Panc1 (cell line): ENCODE data around the gene TSPAN14. TPM values are rescaled to one million over a fixed set of nuclear protein-coding genes. Genes with fewer than 3 reads are reported as not detected.
A peak's percentile ranks its signal among the peaks of the same experiment; 100 is the strongest.

ENCODE experiments used
- ATAC-seq: fragments of 200-7000 bp; cut with Tn5 transposase; 2 replicates; pipeline ENCODE4 v1.9.1; 2020; ENCODE audit warnings: mild to moderate bottlenecking, moderate library complexity
- BruUV-seq: library from RNA; stranded (reverse); fragments of 400-500 nt; replicated peaks from 2 replicates; lab custom pipeline; 2021; lab: Mats Ljungman, UMichigan
- CTCF ChIA-PET: fragments of 300-600 bp; sonication (Branson Sonifier 250); formaldehyde crosslinking; loops from one replicate; lab custom pipeline; 2022; ENCODE audit warnings: antibody characterized with exemption; lab: Charles Lee
- POLR2A ChIA-PET: fragments of 300-600 bp; sonication (Branson Sonifier 250); formaldehyde crosslinking; loops from one replicate; lab custom pipeline; 2022; ENCODE audit warnings: antibody characterized with exemption; lab: Charles Lee
- DNase-seq: peaks from one replicate; pipeline ENCODE4 v3.0.0-alpha.2; 2010; ENCODE audit warnings: low read depth, low spot score
- H3K27ac ChIP-seq: 2 replicates; pipeline ENCODE4 v1.5.1; 2011; ENCODE audit warnings: mild to moderate bottlenecking, low read length, inconsistent platforms
- H3K27me3 ChIP-seq: fragments of 200-500 bp; sonication (Bioruptor generic); 2 replicates; pipeline ENCODE4 v1.6.0; 2014; ENCODE audit warnings: low read length, inconsistent platforms; ENCODE audit not compliant: control insufficient read depth, insufficient read depth
- H3K36me3 ChIP-seq: fragments of 200-500 bp; sonication (Bioruptor generic); 2 replicates; pipeline ENCODE4 v1.5.1; 2014; ENCODE audit warnings: inconsistent platforms, mild to moderate bottlenecking, low read length, moderate library complexity; ENCODE audit not compliant: control insufficient read depth, insufficient read depth
- H3K4me1 ChIP-seq: 2 replicates; pipeline ENCODE4 v1.5.1; 2011; ENCODE audit warnings: inconsistent platforms, mild to moderate bottlenecking, low read length, moderate library complexity; ENCODE audit not compliant: control insufficient read depth, insufficient read depth
- H3K4me3 ChIP-seq, 2 experiments: 2 replicates each; pipeline ENCODE4 v1.5.1; 2011 to 2012; ENCODE audit warnings: low read depth in 2 of 2, low read length in 2 of 2, mild to moderate bottlenecking in 2 of 2, inconsistent platforms in 1 of 2, moderate library complexity in 1 of 2
- H3K9me3 ChIP-seq: fragments of 200-500 bp; sonication (Bioruptor generic); 2 replicates; pipeline ENCODE4 v1.5.1; 2014; ENCODE audit warnings: low read depth, mild to moderate bottlenecking, inconsistent platforms, low read length, moderate library complexity; ENCODE audit not compliant: control insufficient read depth, insufficient read depth
- CTCF ChIP-seq: fragments of 450-650 bp; IDR thresholded peaks from 2 replicates; pipeline ENCODE4 v1.5.1; 2017; ENCODE audit warnings: mild to moderate bottlenecking
- POLR2AphosphoS5 ChIP-seq: IDR thresholded peaks from 2 replicates; pipeline ENCODE4 v1.6.1; 2012; ENCODE audit warnings: mild to moderate bottlenecking, low read depth, low read length, moderate library complexity
- REST ChIP-seq, 2 experiments: IDR thresholded peaks; 2 replicates each; pipeline ENCODE4 v1.6.1; 2011 to 2012; ENCODE audit warnings: low read depth in 2 of 2, control low read depth in 1 of 2, low read length in 1 of 2, mild to moderate bottlenecking in 1 of 2, moderate library complexity in 1 of 2; ENCODE audit not compliant: insufficient read depth in 1 of 2
- SIN3A ChIP-seq: IDR thresholded peaks from 2 replicates; pipeline ENCODE4 v1.6.1; 2012; ENCODE audit warnings: low read depth, mild to moderate bottlenecking, low read length, moderate library complexity, borderline replicate concordance; ENCODE audit not compliant: insufficient read depth
- TCF7L2 ChIP-seq: IDR thresholded peaks from 2 replicates; pipeline ENCODE4 v1.6.1; 2011; ENCODE audit warnings: mild to moderate bottlenecking, low read depth, low read length, inconsistent platforms
- in situ Hi-C: cut with HindIII; loops from 2 replicates; pipeline ENCODE4 v1.10.0; 2016; ENCODE audit warnings: low sequenced_read_pairs, low pct_unique_long_range_greater_than_20kb
- intact Hi-C: fragments of 100-400 bp; cut with micrococcal nuclease; formaldehyde crosslinking; loops from one replicate; pipeline ENCODE4 v1.10.0; 2022; ENCODE audit not compliant: unreplicated experiment
- total RNA-seq: library from RNA; stranded (reverse); gene quantifications from one replicate; pipeline ENCODE4 v1.2.1, GENCODE V29; 2021; ENCODE audit not compliant: unreplicated experiment

TSPAN14 gene
- total RNA-seq, 1 experiment from 2014 or later, result 39.0 TPM

- no peaks in the 10 kb centered on the region for H3K36me3 ChIP-seq
- peak overlapping the region; percentile 68 to 80 for H3K4me3 ChIP-seq
- H3K4me1 ChIP-seq, result peaks cover 12% of the 10 kb centered on the region; the same call in 1 of the 2 replicates
- no TSS peak for BruUV-seq
- intact Hi-C loops, result no loop called here
- in situ Hi-C loops, result no loop called here
- H3K27ac ChIP-seq, result peak overlapping the region; percentile 45
- H3K9me3 ChIP-seq, result no peaks in the 10 kb centered on the region
- TF ChIP-seq CTCF (no peak), POLR2AphosphoS5 (no peak), SIN3A (no peak)
- POLR2A ChIA-PET, result no interaction called here
- ATAC-seq (no peak), DNase-seq (no peak)
- CTCF ChIA-PET, result no interaction called here
- no peaks in the 10 kb centered on the region for H3K27me3 ChIP-seq
Measured at GRCh38 chr10:80409121-80409520, 45.0 kb upstream of the TSPAN14 start.

- POLR2A ChIA-PET, result no interaction called here
- intact Hi-C loops, result no loop called here
- CTCF ChIA-PET, result no interaction called here
Measured at GRCh38 chr10:80410122-80410521, 44.0 kb upstream of the TSPAN14 start.

More at GRCh38 chr10:80410122-80410521, 44.0 kb upstream of the TSPAN14 start:
- Histone ChIP-seq H3K9me3 (no peaks in the 10 kb centered on the region), H3K27me3 (no peaks in the 10 kb centered on the region), H3K4me1 (peaks cover 13% of the 10 kb centered on the region; the same call in 1 of the 2 replicates), H3K4me3 (no peak overlapping the region), H3K27ac (no peak overlapping the region), H3K36me3 (no peaks in the 10 kb centered on the region)
- in situ Hi-C loops, result no loop called here
- no TSS peak for BruUV-seq
- TF ChIP-seq REST (IDR thresholded peaks at IDR 0.05; ENCODE audit: insufficient read depth in 1 of 2, low read depth in 2 of 2, low read length in 1 of 2), result no peak
- no peak for TF ChIP-seq SIN3A
- no peak for TF ChIP-seq POLR2AphosphoS5
- TF ChIP-seq CTCF, result no peak
- no peak for TF ChIP-seq TCF7L2
- DNase-seq (no peak), ATAC-seq (no peak)
